Measurements from ENCODE around the gene PTDSS2. TPM values are rescaled to one million over a fixed set of nuclear protein-coding genes. Genes with fewer than 3 reads are reported as not detected.

The PTDSS2 gene
- total and polyA plus RNA-seq, 10 of the 15 experiments (the other 5 are each of a cell fraction or from before 2014, with no cell fraction given), result 0.39 to 21.1 (median 10.8) TPM

GRCh38 chr11:404551-405264, 45.4 kb upstream of the PTDSS2 start:
- in situ Hi-C loops (cut with MboI), result no loop called here
- ATAC-seq (no peak), DNase-seq (ENCODE audit: low read depth, low spot score) (no peak), FAIRE-seq (no peak)
- H3K9me3 ChIP-seq (replicated peaks; ENCODE audit: control insufficient read depth, insufficient read depth, low read length), result no peaks in the 10 kb centered on the region; the same call in 2 of the 3 replicates
- 62% methylated on average over 14 of the region's 14 CpGs for WGBS (ENCODE audit: insufficient coverage, insufficient replicate concordance, low lambda C conversion rate, missing lambda C conversion rate)
- H3K4me3 ChIP-seq, result no peak overlapping the region
- H2AFZ ChIP-seq (ENCODE audit: control insufficient read depth, low read depth, low read length), result no peak overlapping the region
- no peaks in the 10 kb centered on the region for H3K79me2 ChIP-seq (ENCODE audit: control insufficient read depth, insufficient read depth, low read length)
- TF ChIP-seq BHLHE40 (IDR thresholded peaks at IDR 0.05; ENCODE audit: borderline replicate concordance in 1 of 2, low read depth in 2 of 2, low read length in 1 of 2) (no peak), YBX1 (IDR thresholded peaks at IDR 0.05) (no peak), CEBPB (IDR thresholded peaks at IDR 0.05; ENCODE audit: borderline replicate concordance in 1 of 2, low read depth in 2 of 2, low read length in 2 of 2) (no peak), BCL11A (IDR thresholded peaks at IDR 0.05; ENCODE audit: low read depth, low read length) (no peak), EP300 (IDR thresholded peaks at IDR 0.05; ENCODE audit: borderline replicate concordance in 1 of 2, control insufficient read depth in 1 of 2, low read depth in 2 of 2, low read length in 2 of 2) (no peak)
- H3K4me1 ChIP-seq (ENCODE audit: control insufficient read depth, insufficient read depth, low read length), result peaks cover 6% of the 10 kb centered on the region; the same call in 1 of the 2 replicates
- ChIA-PET SMC1A (ENCODE audit: uncharacterized antibody, unreplicated experiment) (no interaction called here), CTCF (no interaction called here), POLR2A (no interaction called here), RAD21 (ENCODE audit: unreplicated experiment) (interaction anchor here (0.6 kb wide), 1 partner anchor 99 kb away, joined by 6 read pairs; no protein-coding TSS in a partner anchor)
- H3K36me3 ChIP-seq (ENCODE audit: control insufficient read depth in 2 of 2, insufficient read depth in 2 of 2, low read length in 1 of 2), result no peaks in the 10 kb centered on the region
- H3K4me2 ChIP-seq (ENCODE audit: control insufficient read depth, insufficient read depth), result no peak overlapping the region
- no peak overlapping the region for H3K27ac ChIP-seq (ENCODE audit: control insufficient read depth, insufficient read depth)
- no peaks in the 10 kb centered on the region for H4K20me1 ChIP-seq (ENCODE audit: control insufficient read depth, insufficient read depth)
- H3K9ac ChIP-seq (ENCODE audit: control insufficient read depth, insufficient read depth, low read length), result no peak overlapping the region
- no TSS peak for BruUV-seq (replicated peaks)
- intact Hi-C loops (cut with micrococcal nuclease; ENCODE audit: unreplicated experiment), result no loop called here
- no peaks in the 10 kb centered on the region for H3K27me3 ChIP-seq (replicated peaks in 1 of 2; ENCODE audit: control insufficient read depth in 2 of 2, insufficient read depth in 2 of 2, low read length in 1 of 2)

GRCh38 chr11:405323-405953, 44.6 kb upstream of the PTDSS2 start:
- ChIA-PET CTCF (no interaction called here), SMC1A (ENCODE audit: uncharacterized antibody, unreplicated experiment) (no interaction called here), POLR2A (no interaction called here), RAD21 (ENCODE audit: unreplicated experiment) (interaction anchor here (0.6 to 2.4 kb wide), 2 partner anchors 42 to 98 kb away, joined by 6 to 17 read pairs; no protein-coding TSS in a partner anchor)
- no peak overlapping the region for H2AFZ ChIP-seq (ENCODE audit: control insufficient read depth, low read depth, low read length)
- ATAC-seq, result no peak
- no peak for DNase-seq (ENCODE audit: low read depth, low spot score)
- no TSS peak for BruUV-seq (replicated peaks)
- H3K36me3 ChIP-seq (ENCODE audit: control insufficient read depth in 2 of 2, insufficient read depth in 2 of 2, low read length in 1 of 2), result no peaks in the 10 kb centered on the region
- WGBS (ENCODE audit: insufficient coverage, insufficient replicate concordance, low lambda C conversion rate, missing lambda C conversion rate), result 66% methylated on average over 11 of the region's 17 CpGs
- H3K9me3 ChIP-seq (replicated peaks; ENCODE audit: control insufficient read depth, insufficient read depth, low read length), result no peaks in the 10 kb centered on the region
- H4K20me1 ChIP-seq (ENCODE audit: control insufficient read depth, insufficient read depth), result no peaks in the 10 kb centered on the region
- no peak overlapping the region for H3K4me3 ChIP-seq
- H3K27me3 ChIP-seq (replicated peaks in 1 of 2; ENCODE audit: control insufficient read depth in 2 of 2, insufficient read depth in 2 of 2, low read length in 1 of 2), result no peaks in the 10 kb centered on the region
- FAIRE-seq, result no peak
- intact Hi-C loops (cut with micrococcal nuclease; ENCODE audit: unreplicated experiment) (no loop called here), in situ Hi-C loops (cut with MboI) (no loop called here)
- no peak overlapping the region for H3K4me2 ChIP-seq (ENCODE audit: control insufficient read depth, insufficient read depth)
- H3K27ac ChIP-seq (ENCODE audit: control insufficient read depth, insufficient read depth), result no peak overlapping the region
- no peak overlapping the region for H3K9ac ChIP-seq (ENCODE audit: control insufficient read depth, insufficient read depth, low read length)
- H3K4me1 ChIP-seq (ENCODE audit: control insufficient read depth, insufficient read depth, low read length), result peaks cover 6% of the 10 kb centered on the region; the same call in 1 of the 2 replicates
- H3K79me2 ChIP-seq (ENCODE audit: control insufficient read depth, insufficient read depth, low read length), result no peaks in the 10 kb centered on the region
- TF ChIP-seq GATAD2B (conservative IDR thresholded peaks at IDR 0.05; ENCODE audit: low read depth) (no peak), SMARCA5 (IDR thresholded peaks at IDR 0.05) (no peak), ZNF592 (IDR thresholded peaks at IDR 0.05) (no peak), TCF3 (IDR thresholded peaks at IDR 0.05; ENCODE audit: borderline replicate concordance, insufficient read depth, low read depth, low read length) (no peak)

Data from GM12878 (cell line).